Measurements from ENCODE around the gene HTR7. TPM values are rescaled to one million over a fixed set of nuclear protein-coding genes. Genes with fewer than 3 reads are reported as not detected.

Gene HTR7
- total and polyA plus RNA-seq, 9 of the 15 experiments (the other 6 are each of a cell fraction or from before 2014, with no cell fraction given), result 0.07 to 0.33 (median 0.18) TPM

DNA sequence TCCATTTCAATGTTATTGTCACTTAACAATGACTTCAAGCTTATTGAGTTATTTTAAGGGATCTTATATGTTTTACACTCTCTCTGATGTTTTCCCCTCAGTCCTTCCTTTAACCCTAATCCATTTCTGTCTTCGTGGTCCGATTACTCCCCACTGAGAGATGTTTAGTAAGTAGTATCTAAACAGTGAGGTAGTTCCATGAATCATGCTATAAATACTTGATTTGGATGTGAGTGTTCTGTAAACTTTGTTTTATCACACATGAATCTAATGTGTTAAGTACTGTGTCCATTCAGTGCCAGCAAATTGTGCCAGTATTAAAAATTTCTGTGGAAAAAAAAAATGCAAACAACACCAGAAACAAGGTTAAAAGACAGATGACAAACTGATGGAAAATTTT, 32.5 kb upstream of the HTR7 start:
- no peaks in the 10 kb centered on the region for H3K27me3 ChIP-seq (ENCODE audit: control insufficient read depth in 2 of 2, insufficient read depth in 2 of 2, low read length in 2 of 2)
- ATAC-seq (no peak), FAIRE-seq (no peak), DNase-seq (ENCODE audit: extremely low read depth in 1 of 4, low spot score in 3 of 4) (no peak)
- no peaks in the 10 kb centered on the region for H3K79me2 ChIP-seq (ENCODE audit: control insufficient read depth, insufficient read depth, low read length)
- H3K36me3 ChIP-seq (ENCODE audit: control insufficient read depth, insufficient read depth, low read length), result peaks cover 85% of the 10 kb centered on the region
- no peaks in the 10 kb centered on the region for H3K4me1 ChIP-seq (replicated peaks in 1 of 2; ENCODE audit: control insufficient read depth in 2 of 2, insufficient read depth in 2 of 2, low read length in 2 of 2)
- no TSS peak for BruUV-seq (replicated peaks)
- no peak overlapping the region for H3K27ac ChIP-seq (ENCODE audit: extremely low read depth, low read depth, low read length)
- ChIA-PET POLR2A (no interaction called here), CTCF (ENCODE audit: low intra/inter-chr PET ratio) (no interaction called here)
- H2AFZ ChIP-seq (ENCODE audit: low read depth, low read length), result no peak overlapping the region
- in situ Hi-C loops (cut with MboI) (no loop called here), intact Hi-C loops (cut with micrococcal nuclease) (no loop called here)
- WGBS (ENCODE audit: insufficient coverage, low coverage, missing lambda C conversion rate), result 100% methylated on average over 2 of the region's 2 CpGs
- no peaks in the 10 kb centered on the region for H4K20me1 ChIP-seq (replicated peaks; ENCODE audit: control insufficient read depth, insufficient read depth, low read length)
- no peaks in the 10 kb centered on the region for H3K9me1 ChIP-seq (ENCODE audit: control insufficient read depth, insufficient read depth, low read length)
- H3K9me3 ChIP-seq (replicated peaks; ENCODE audit: control insufficient read depth, insufficient read depth, low read depth, low read length), result no peaks in the 10 kb centered on the region
- H3K9ac ChIP-seq (ENCODE audit: insufficient read depth in 1 of 2, low read depth in 2 of 2, low read length in 2 of 2), result no peak overlapping the region
- H3K4me2 ChIP-seq (ENCODE audit: insufficient read depth, low read length), result no peak overlapping the region
- TF ChIP-seq MED1 (CRISPR knock-in tag; IDR thresholded peaks at IDR 0.05; ENCODE audit: borderline replicate concordance) (no peak), ZKSCAN8 (CRISPR knock-in tag; IDR thresholded peaks at IDR 0.05) (no peak), PATZ1 (CRISPR knock-in tag; IDR thresholded peaks at IDR 0.05; ENCODE audit: borderline replicate concordance) (no peak), SMC3 (conservative IDR thresholded peaks at IDR 0.05; ENCODE audit: insufficient read depth, low read depth, low read length) (no peak), HMBOX1 (IDR thresholded peaks at IDR 0.05) (no peak), HLTF (IDR thresholded peaks at IDR 0.05) (no peak), NRF1 (conservative IDR thresholded peaks at IDR 0.05 in 1 of 2, IDR thresholded peaks at IDR 0.05 in 1 of 2) (no peak), NR3C1 (CRISPR knock-in tag; IDR thresholded peaks at IDR 0.05) (no peak), ZNF146 (CRISPR knock-in tag; IDR thresholded peaks at IDR 0.05; ENCODE audit: unreplicated experiment) (no peak)
- TF ChIP-seq, protein P1, sequence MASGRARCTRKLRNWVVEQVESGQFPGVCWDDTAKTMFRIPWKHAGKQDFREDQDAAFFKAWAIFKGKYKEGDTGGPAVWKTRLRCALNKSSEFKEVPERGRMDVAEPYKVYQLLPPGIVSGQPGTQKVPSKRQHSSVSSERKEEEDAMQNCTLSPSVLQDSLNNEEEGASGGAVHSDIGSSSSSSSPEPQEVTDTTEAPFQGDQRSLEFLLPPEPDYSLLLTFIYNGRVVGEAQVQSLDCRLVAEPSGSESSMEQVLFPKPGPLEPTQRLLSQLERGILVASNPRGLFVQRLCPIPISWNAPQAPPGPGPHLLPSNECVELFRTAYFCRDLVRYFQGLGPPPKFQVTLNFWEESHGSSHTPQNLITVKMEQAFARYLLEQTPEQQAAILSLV (tag; IDR thresholded peaks at IDR 0.05), result no peak
- H3K4me3 ChIP-seq, result no peak overlapping the region

Measured in K562 (cell line).